Type B pancreatic cell (in vitro differentiated cells): ENCODE data around the gene AGPAT3. TPM values are rescaled to one million over a fixed set of nuclear protein-coding genes. Genes with fewer than 3 reads are reported as not detected.

Experiments
- DNase-seq: peaks from one replicate; pipeline ENCODE4 v3.0.0; 2021; ENCODE audit warnings: mixed read lengths; ENCODE audit not compliant: unreplicated experiment; ENCODE audit errors: extremely low spot score
- H3K27ac Mint-ChIP-seq: 2 replicates; pipeline ENCODE4 v1.8.0; 2021; ENCODE audit warnings: mild to moderate bottlenecking, mixed read lengths
- H3K27me3 Mint-ChIP-seq: 2 replicates; pipeline ENCODE4 v1.8.0; 2021; ENCODE audit warnings: mixed read lengths
- H3K36me3 Mint-ChIP-seq: 2 replicates; pipeline ENCODE4 v1.8.0; 2021; ENCODE audit warnings: mixed read lengths
- H3K4me1 Mint-ChIP-seq: one replicate; pipeline ENCODE4 v1.8.0; 2021; ENCODE audit warnings: mixed read lengths; ENCODE audit not compliant: unreplicated experiment
- H3K4me3 Mint-ChIP-seq: 2 replicates; pipeline ENCODE4 v1.8.0; 2021; ENCODE audit warnings: mild to moderate bottlenecking, mixed read lengths
- H3K9me3 Mint-ChIP-seq: 2 replicates; pipeline ENCODE4 v1.8.0; 2021; ENCODE audit warnings: mixed read lengths
- total RNA-seq: library from RNA; stranded (reverse); gene quantifications from 2 replicates; pipeline ENCODE4 v1.2.1, GENCODE V29; 2021; ENCODE audit warnings: low replicate concordance
- TF ChIP-seq, protein P1 (sequence below): fragments of 200-600 bp; sonication (generic); conservative IDR thresholded peaks from 2 replicates; pipeline ENCODE4 v1.5.0; 2021; ENCODE audit warnings: antibody characterized with exemption, mild to moderate bottlenecking

Gene AGPAT3
- total RNA-seq, 1 donor from 2014 or later = 59.2 TPM

GRCh38 chr21:43930074-43930847 is 65.2 kb downstream of the AGPAT3 start:
- DNase-seq = no peak
- no peak overlapping the region for H3K27ac Mint-ChIP-seq
- no peak overlapping the region for H3K4me3 Mint-ChIP-seq
- no peaks in the 10 kb centered on the region for H3K27me3 Mint-ChIP-seq
- H3K9me3 Mint-ChIP-seq = no peaks in the 10 kb centered on the region
- H3K4me1 Mint-ChIP-seq = peaks cover 44% of the 10 kb centered on the region
- H3K36me3 Mint-ChIP-seq = peaks cover 10% of the 10 kb centered on the region
- TF ChIP-seq, protein P1, sequence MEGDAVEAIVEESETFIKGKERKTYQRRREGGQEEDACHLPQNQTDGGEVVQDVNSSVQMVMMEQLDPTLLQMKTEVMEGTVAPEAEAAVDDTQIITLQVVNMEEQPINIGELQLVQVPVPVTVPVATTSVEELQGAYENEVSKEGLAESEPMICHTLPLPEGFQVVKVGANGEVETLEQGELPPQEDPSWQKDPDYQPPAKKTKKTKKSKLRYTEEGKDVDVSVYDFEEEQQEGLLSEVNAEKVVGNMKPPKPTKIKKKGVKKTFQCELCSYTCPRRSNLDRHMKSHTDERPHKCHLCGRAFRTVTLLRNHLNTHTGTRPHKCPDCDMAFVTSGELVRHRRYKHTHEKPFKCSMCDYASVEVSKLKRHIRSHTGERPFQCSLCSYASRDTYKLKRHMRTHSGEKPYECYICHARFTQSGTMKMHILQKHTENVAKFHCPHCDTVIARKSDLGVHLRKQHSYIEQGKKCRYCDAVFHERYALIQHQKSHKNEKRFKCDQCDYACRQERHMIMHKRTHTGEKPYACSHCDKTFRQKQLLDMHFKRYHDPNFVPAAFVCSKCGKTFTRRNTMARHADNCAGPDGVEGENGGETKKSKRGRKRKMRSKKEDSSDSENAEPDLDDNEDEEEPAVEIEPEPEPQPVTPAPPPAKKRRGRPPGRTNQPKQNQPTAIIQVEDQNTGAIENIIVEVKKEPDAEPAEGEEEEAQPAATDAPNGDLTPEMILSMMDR = no peak

DNA sequence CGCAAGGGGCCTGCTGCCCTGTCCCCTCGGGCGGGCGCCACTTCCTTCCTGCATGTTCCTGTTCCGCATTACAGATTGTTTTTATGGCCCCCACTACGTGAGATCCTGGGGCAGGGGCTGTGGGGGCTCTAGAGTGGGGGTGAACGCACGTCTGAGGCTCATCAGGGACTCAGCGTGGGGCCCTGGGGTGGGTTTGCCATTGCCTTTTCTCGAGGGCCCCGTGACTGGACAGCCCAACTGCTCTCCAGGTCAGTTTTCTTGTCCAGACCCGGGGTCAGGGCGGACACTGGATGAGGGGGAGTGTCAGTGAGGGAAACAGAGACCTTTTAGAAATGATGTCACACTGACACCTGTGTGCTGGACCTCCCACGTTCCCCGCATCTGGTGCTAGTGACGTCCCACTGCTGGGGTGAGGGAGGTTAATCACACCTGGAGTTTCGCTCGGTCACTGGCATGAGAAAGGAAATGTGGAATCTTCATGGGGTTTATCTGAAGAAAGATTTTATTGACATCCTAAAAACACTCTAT is 65.9 kb downstream of the AGPAT3 start:
- peaks cover 10% of the 10 kb centered on the region for H3K36me3 Mint-ChIP-seq
- no peak overlapping the region for H3K4me3 Mint-ChIP-seq
- DNase-seq = no peak
- H3K4me1 Mint-ChIP-seq = peaks cover 38% of the 10 kb centered on the region
- no peaks in the 10 kb centered on the region for H3K9me3 Mint-ChIP-seq
- H3K27me3 Mint-ChIP-seq = no peaks in the 10 kb centered on the region
- TF ChIP-seq, protein P1 = no peak
- H3K27ac Mint-ChIP-seq = no peak overlapping the region

GRCh38 chr21:43931489-43931888 is 66.5 kb downstream of the AGPAT3 start:
- H3K9me3 Mint-ChIP-seq = no peaks in the 10 kb centered on the region
- DNase-seq = no peak
- H3K4me3 Mint-ChIP-seq = no peak overlapping the region
- peaks cover 38% of the 10 kb centered on the region for H3K4me1 Mint-ChIP-seq
- H3K27ac Mint-ChIP-seq = no peak overlapping the region
- TF ChIP-seq, protein P1 = no peak
- H3K36me3 Mint-ChIP-seq = peaks cover 10% of the 10 kb centered on the region
- no peaks in the 10 kb centered on the region for H3K27me3 Mint-ChIP-seq

- TF ChIP-seq, protein P1 = no peak
- peaks cover 38% of the 10 kb centered on the region for H3K4me1 Mint-ChIP-seq
- DNase-seq = no peak
- H3K36me3 Mint-ChIP-seq = peaks cover 10% of the 10 kb centered on the region
- no peak overlapping the region for H3K4me3 Mint-ChIP-seq
- H3K27me3 Mint-ChIP-seq = no peaks in the 10 kb centered on the region
- no peak overlapping the region for H3K27ac Mint-ChIP-seq
- H3K9me3 Mint-ChIP-seq = no peaks in the 10 kb centered on the region
Observed at GRCh38 chr21:43932005-43932404, 67.0 kb downstream of the AGPAT3 start.

DNA sequence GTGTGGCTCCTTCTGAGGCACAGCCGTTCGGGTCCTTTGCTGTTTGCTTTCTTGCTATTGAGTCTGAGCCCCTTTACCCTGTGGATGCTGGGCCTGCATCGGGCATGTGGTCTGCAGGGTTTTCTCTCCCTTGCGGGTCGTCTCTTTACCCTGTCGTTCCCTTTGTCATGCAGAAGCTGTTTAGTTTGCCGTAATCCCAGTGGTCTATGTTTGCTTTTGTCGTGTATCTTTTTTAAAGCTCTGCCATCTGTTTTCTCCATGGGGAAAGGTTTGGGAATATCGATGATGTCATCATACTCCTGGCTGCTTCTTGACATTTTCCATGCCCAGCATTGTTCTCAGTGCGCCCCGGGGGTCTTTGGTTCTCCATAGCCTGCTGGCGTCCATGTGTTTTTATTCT is 68.2 kb downstream of the AGPAT3 start:
- peaks cover 10% of the 10 kb centered on the region for H3K36me3 Mint-ChIP-seq
- no peak for DNase-seq
- TF ChIP-seq, protein P1 = no peak
- peaks cover 39% of the 10 kb centered on the region for H3K4me1 Mint-ChIP-seq
- H3K9me3 Mint-ChIP-seq = no peaks in the 10 kb centered on the region
- H3K27me3 Mint-ChIP-seq = no peaks in the 10 kb centered on the region
- no peak overlapping the region for H3K27ac Mint-ChIP-seq
- H3K4me3 Mint-ChIP-seq = no peak overlapping the region
